DND-41 (cell line): ENCODE measurements around the gene CDH16.

Experiments
- ATAC-seq: fragments of 200-7000 bp; cut with Tn5 transposase; 3 replicates; pipeline ENCODE4 v1.9.1; 2021; ENCODE audit warnings: low read depth; ENCODE audit not compliant: insufficient read depth
- DNase-seq: peaks from one replicate; pipeline ENCODE4 v3.0.0-alpha.2; 2020
- H2AFZ ChIP-seq: 2 replicates; pipeline ENCODE4 v1.6.0; 2012; ENCODE audit warnings: low read depth, low read length
- H3K27ac ChIP-seq: 2 replicates; pipeline ENCODE4 v1.5.1; 2012; ENCODE audit warnings: low read length, inconsistent platforms
- H3K27me3 ChIP-seq: fragments of 200-600 bp; sonication (generic); 2 replicates; pipeline ENCODE4 v1.6.0; 2012; ENCODE audit warnings: low read length, mild to moderate bottlenecking, inconsistent platforms; ENCODE audit not compliant: insufficient read depth, poor library complexity
- H3K36me3 ChIP-seq: 2 replicates; pipeline ENCODE4 v1.5.1; 2012; ENCODE audit warnings: low read length, inconsistent platforms; ENCODE audit not compliant: insufficient read depth
- H3K4me1 ChIP-seq: 2 replicates; pipeline ENCODE4 v1.5.1; 2012; ENCODE audit warnings: mild to moderate bottlenecking, low read length; ENCODE audit not compliant: insufficient read depth
- H3K4me2 ChIP-seq: 2 replicates; pipeline ENCODE4 v1.6.0; 2012; ENCODE audit warnings: mild to moderate bottlenecking, moderate library complexity, low read length, inconsistent platforms; ENCODE audit not compliant: insufficient read depth
- H3K4me3 ChIP-seq, 2 experiments: fragments of 200-600 bp in 1 of 2; shearing (Covaris generic) in 1 of 2; 2 replicates each; pipeline ENCODE4 v1.5.1; 2012 to 2016; ENCODE audit warnings: inconsistent platforms in 2 of 2, low read length in 2 of 2, mild to moderate bottlenecking in 2 of 2, low read depth in 1 of 2, moderate library complexity in 1 of 2
- H3K79me2 ChIP-seq: 2 replicates; pipeline ENCODE4 v1.6.0; 2012; ENCODE audit warnings: low read length, inconsistent platforms; ENCODE audit not compliant: insufficient read depth
- H3K9ac ChIP-seq: 2 replicates; pipeline ENCODE4 v1.6.0; 2012; ENCODE audit warnings: low read depth, mild to moderate bottlenecking, inconsistent platforms, low read length, moderate library complexity
- H3K9me3 ChIP-seq: 2 replicates; pipeline ENCODE4 v1.5.1; 2012; ENCODE audit warnings: low read length, moderate library complexity, mild to moderate bottlenecking, inconsistent platforms; ENCODE audit not compliant: insufficient read depth, severe bottlenecking
- H4K20me1 ChIP-seq: 2 replicates; pipeline ENCODE4 v1.6.0; 2012; ENCODE audit warnings: low read length; ENCODE audit not compliant: insufficient read depth
- CTCF ChIP-seq: IDR thresholded peaks from 2 replicates; pipeline ENCODE4 v1.5.1; 2012; ENCODE audit warnings: borderline replicate concordance, low read length, moderate library complexity, mild to moderate bottlenecking; ENCODE audit not compliant: poor library complexity, severe bottlenecking; ENCODE audit errors: extremely low read depth
- EZH2 ChIP-seq: IDR thresholded peaks from 3 replicates; pipeline ENCODE4 v1.6.1; 2012; ENCODE audit warnings: borderline replicate concordance, low read depth, mild to moderate bottlenecking, moderate library complexity, low read length, inconsistent platforms; ENCODE audit not compliant: severe bottlenecking

Gene CDH16

GRCh38 chr16:66961065-66961744 is 42.5 kb upstream of the CDH16 start, which contains the start of gene CES3:
Gene CES3 (plus strand): TSS chr16:66961266. CDS start chr16:66961308, 42 bp downstream.
- H3K4me2 ChIP-seq = peak within 1 kb of the TSS; percentile 74

GRCh38 chr16:66960270-66960669 is 41.6 kb upstream of the CDH16 start:
- Histone ChIP-seq H3K4me3 (no peak overlapping the region), H3K4me2 (no peak overlapping the region), H3K36me3 (no peaks in the 10 kb centered on the region), H3K9ac (no peak overlapping the region), H3K4me1 (peaks cover 26% of the 10 kb centered on the region), H2AFZ (no peak overlapping the region), H3K79me2 (no peaks in the 10 kb centered on the region; the same call in 1 of the 2 replicates), H3K27ac (no peak overlapping the region), H4K20me1 (no peaks in the 10 kb centered on the region), H3K9me3 (no peaks in the 10 kb centered on the region), H3K27me3 (no peaks in the 10 kb centered on the region)
- DNase-seq (no peak), ATAC-seq (no peak)
- TF ChIP-seq EZH2 = no peak
- no peak for TF ChIP-seq CTCF

More at GRCh38 chr16:66961065-66961744, 42.5 kb upstream of the CDH16 start, which contains the start of gene CES3:
- H3K36me3 ChIP-seq = no peaks in the 10 kb centered on the region
- peak within 1 kb of the TSS; percentile 24 to 79; a peak in 3 of 4 replicates for H3K4me3 ChIP-seq
- H3K4me1 ChIP-seq = peaks cover 26% of the 10 kb centered on the region
- peak; percentile 99 for ATAC-seq
- H4K20me1 ChIP-seq = no peaks in the 10 kb centered on the region
- H3K9ac ChIP-seq = peak within 1 kb of the TSS; percentile 54
- H3K27me3 ChIP-seq = no peaks in the 10 kb centered on the region
- H2AFZ ChIP-seq = peak within 1 kb of the TSS; percentile 91
- peak within 1 kb of the TSS; percentile 68 for H3K27ac ChIP-seq
- TF ChIP-seq EZH2 = no peak
- peak; percentile 93 for TF ChIP-seq CTCF
- DNase-seq = peak; percentile 86
- H3K9me3 ChIP-seq = no peaks in the 10 kb centered on the region
- no peaks in the 10 kb centered on the region; the same call in 1 of the 2 replicates for H3K79me2 ChIP-seq

- DNase-seq = no peak
- no peak overlapping the region for H3K4me3 ChIP-seq
- H3K36me3 ChIP-seq = no peaks in the 10 kb centered on the region
- H3K4me1 ChIP-seq = peaks cover 26% of the 10 kb centered on the region
- ATAC-seq = no peak
- H3K27ac ChIP-seq = no peak overlapping the region
- TF ChIP-seq CTCF (no peak), EZH2 (no peak)
- H4K20me1 ChIP-seq = no peaks in the 10 kb centered on the region
- no peak overlapping the region for H3K9ac ChIP-seq
- no peak overlapping the region for H3K4me2 ChIP-seq
- H2AFZ ChIP-seq = no peak overlapping the region
- no peaks in the 10 kb centered on the region for H3K9me3 ChIP-seq
- no peaks in the 10 kb centered on the region for H3K27me3 ChIP-seq
- H3K79me2 ChIP-seq = no peaks in the 10 kb centered on the region; the same call in 1 of the 2 replicates
Observed at GRCh38 chr16:66959704-66960161, 41.0 kb upstream of the CDH16 start.
